Duodenal mucosa (tissue), 2 donors: ENCODE data around the gene PPFIA2.

Experiments used
- H3K27ac ChIP-seq: one replicate; pipeline ENCODE4 v1.7.0; 2013; ENCODE audit warnings: low read depth, low read length
- H3K27me3 ChIP-seq, 2 donors: one replicate each; pipeline ENCODE4 v1.7.0; 2013; ENCODE audit warnings: low read length in 2 of 2, control low read depth in 1 of 2; ENCODE audit not compliant: insufficient read depth in 2 of 2, control insufficient read depth in 1 of 2
- H3K36me3 ChIP-seq, 2 donors: one replicate each; pipeline ENCODE4 v1.7.0; 2013; ENCODE audit warnings: low read length in 2 of 2, control low read depth in 1 of 2; ENCODE audit not compliant: insufficient read depth in 2 of 2, control insufficient read depth in 1 of 2
- H3K4me1 ChIP-seq, 2 donors: one replicate each; pipeline ENCODE4 v1.7.0; 2013; ENCODE audit warnings: low read length in 2 of 2, control low read depth in 1 of 2; ENCODE audit not compliant: insufficient read depth in 2 of 2, control insufficient read depth in 1 of 2
- H3K4me3 ChIP-seq, 2 donors: one replicate each; pipeline ENCODE4 v1.7.0; 2013; ENCODE audit warnings: low read length in 2 of 2, low read depth in 1 of 2
- H3K9ac ChIP-seq, 2 donors: one replicate each; pipeline ENCODE4 v1.7.0; 2013; ENCODE audit warnings: low read length in 2 of 2, low read depth in 1 of 2
- H3K9me3 ChIP-seq, 2 donors: one replicate each; pipeline ENCODE4 v1.7.0; 2013; ENCODE audit warnings: low read length in 2 of 2, control low read depth in 1 of 2; ENCODE audit not compliant: control insufficient read depth in 1 of 2

PPFIA2 gene

GRCh38 chr12:81465876-81466275, 293.3 kb downstream of the PPFIA2 start:
- H3K27me3 ChIP-seq, result no peaks in the 10 kb centered on the region
- H3K4me1 ChIP-seq, result no peaks in the 10 kb centered on the region
- H3K4me3 ChIP-seq, result no peak overlapping the region
- H3K9ac ChIP-seq, result no peak overlapping the region
- no peaks in the 10 kb centered on the region for H3K9me3 ChIP-seq
- no peaks in the 10 kb centered on the region for H3K36me3 ChIP-seq
- no peak overlapping the region for H3K27ac ChIP-seq

GRCh38 chr12:81465191-81465590, 294.0 kb downstream of the PPFIA2 start:
- Histone ChIP-seq H3K27ac (no peak overlapping the region), H3K4me1 (no peaks in the 10 kb centered on the region), H3K9me3 (no peaks in the 10 kb centered on the region), H3K4me3 (no peak overlapping the region), H3K27me3 (no peaks in the 10 kb centered on the region), H3K36me3 (no peaks in the 10 kb centered on the region), H3K9ac (no peak overlapping the region)

GRCh38 chr12:81461163-81461562, 298.0 kb downstream of the PPFIA2 start:
- H3K27ac ChIP-seq, result no peak overlapping the region
- no peaks in the 10 kb centered on the region for H3K36me3 ChIP-seq
- H3K27me3 ChIP-seq, result no peaks in the 10 kb centered on the region
- no peak overlapping the region for H3K4me3 ChIP-seq
- H3K9ac ChIP-seq, result no peak overlapping the region
- H3K4me1 ChIP-seq, result no peaks in the 10 kb centered on the region
- H3K9me3 ChIP-seq, result no peaks in the 10 kb centered on the region

GRCh38 chr12:81450920-81451739, 308.0 kb downstream of the PPFIA2 start:
- Histone ChIP-seq H3K9ac (no peak overlapping the region), H3K27ac (no peak overlapping the region), H3K4me1 (no peaks in the 10 kb centered on the region), H3K36me3 (no peaks in the 10 kb centered on the region), H3K4me3 (no peak overlapping the region), H3K27me3 (no peaks in the 10 kb centered on the region), H3K9me3 (no peaks in the 10 kb centered on the region)

- H3K9ac ChIP-seq, result no peak overlapping the region
- no peak overlapping the region for H3K27ac ChIP-seq
- no peaks in the 10 kb centered on the region for H3K9me3 ChIP-seq
- no peak overlapping the region for H3K4me3 ChIP-seq
- H3K36me3 ChIP-seq, result no peaks in the 10 kb centered on the region
- no peaks in the 10 kb centered on the region for H3K27me3 ChIP-seq
- H3K4me1 ChIP-seq, result no peaks in the 10 kb centered on the region
Observed at GRCh38 chr12:81441629-81442028, 317.5 kb downstream of the PPFIA2 start.

- Histone ChIP-seq H3K4me1 (no peaks in the 10 kb centered on the region), H3K4me3 (no peak overlapping the region), H3K27ac (no peak overlapping the region), H3K27me3 (no peaks in the 10 kb centered on the region), H3K9ac (no peak overlapping the region), H3K36me3 (no peaks in the 10 kb centered on the region), H3K9me3 (no peaks in the 10 kb centered on the region)
Observed at GRCh38 chr12:81440001-81440400, 319.1 kb downstream of the PPFIA2 start.

- no peaks in the 10 kb centered on the region for H3K36me3 ChIP-seq
Observed at GRCh38 chr12:81439344-81439743, 319.8 kb downstream of the PPFIA2 start.

GRCh38 chr12:81417056-81417455, 342.1 kb downstream of the PPFIA2 start:
- Histone ChIP-seq H3K36me3 (no peaks in the 10 kb centered on the region), H3K27ac (no peak overlapping the region), H3K4me3 (no peak overlapping the region), H3K9ac (no peak overlapping the region), H3K27me3 (no peaks in the 10 kb centered on the region), H3K9me3 (no peaks in the 10 kb centered on the region), H3K4me1 (no peaks in the 10 kb centered on the region)

More at GRCh38 chr12:81439344-81439743, 319.8 kb downstream of the PPFIA2 start:
- H3K27ac ChIP-seq, result no peak overlapping the region
- no peak overlapping the region for H3K4me3 ChIP-seq
- H3K9ac ChIP-seq, result no peak overlapping the region
- no peaks in the 10 kb centered on the region for H3K4me1 ChIP-seq
- no peaks in the 10 kb centered on the region for H3K9me3 ChIP-seq
- H3K27me3 ChIP-seq, result no peaks in the 10 kb centered on the region

- H3K9ac ChIP-seq, result no peak overlapping the region
- H3K9me3 ChIP-seq, result no peaks in the 10 kb centered on the region
- H3K36me3 ChIP-seq, result no peaks in the 10 kb centered on the region
- H3K4me3 ChIP-seq, result no peak overlapping the region
- no peaks in the 10 kb centered on the region for H3K4me1 ChIP-seq
- no peaks in the 10 kb centered on the region for H3K27me3 ChIP-seq
- H3K27ac ChIP-seq, result no peak overlapping the region
Observed at GRCh38 chr12:81416571-81416970, 342.6 kb downstream of the PPFIA2 start.

GRCh38 chr12:81414441-81414840, 344.7 kb downstream of the PPFIA2 start:
- Histone ChIP-seq H3K4me1 (no peaks in the 10 kb centered on the region), H3K9me3 (no peaks in the 10 kb centered on the region), H3K4me3 (no peak overlapping the region), H3K36me3 (no peaks in the 10 kb centered on the region), H3K27ac (no peak overlapping the region), H3K27me3 (no peaks in the 10 kb centered on the region), H3K9ac (no peak overlapping the region)
